Measurements from ENCODE around the gene LAMTOR2.
A peak's percentile ranks its signal among the peaks of the same experiment; 100 is the strongest.
"Not testable (repeated sequence)": the region's sequence is repeated elsewhere in the genome, so short reads cannot be mapped to it uniquely, and the experiment has no call there.

The LAMTOR2 gene

GRCh38 chr1:156051011-156051725, 3.4 kb upstream of the LAMTOR2 start:
- no peak for DNase-seq

- peak in 38 of 56 donors; percentile 14 to 68 (median 54) for DNase-seq
Measured at GRCh38 chr1:156052862-156053767, 1.5 kb upstream of the LAMTOR2 start.

- peak in 55 of 56 donors; percentile 41 to 93 (median 85) for DNase-seq
Measured at GRCh38 chr1:156053768-156054499, 648 bp upstream of the LAMTOR2 start, which contains the start of gene UBQLN4. UBQLN4 (minus strand) TSS chr1:156053798; CDS start chr1:156053701, 97 bp downstream.

- peak in 3 of 56 donors; percentile 13 to 59 (median 39) for DNase-seq
Measured at GRCh38 chr1:156055281-156056048, 883 bp downstream of the LAMTOR2 start.

GRCh38 chr1:156056326-156056849, 1.8 kb downstream of the LAMTOR2 start:
- DNase-seq, result no peak

- no peak for DNase-seq
Measured at GRCh38 chr1:156060937-156061636, 6.5 kb downstream of the LAMTOR2 start, which contains the start of gene RAB25. RAB25 (plus strand) TSS chr1:156061160; CDS start chr1:156061401, 241 bp downstream.

GRCh38 chr1:156062189-156062588, 7.6 kb downstream of the LAMTOR2 start:
- DNase-seq, result no peak

GRCh38 chr1:156063997-156064285, 9.4 kb downstream of the LAMTOR2 start:
- no peak for DNase-seq

GRCh38 chr1:156064615-156065014, 10.0 kb downstream of the LAMTOR2 start:
- DNase-seq, result no peak

GRCh38 chr1:156065212-156065611, 10.6 kb downstream of the LAMTOR2 start:
- DNase-seq, result peak in 2 of 56 donors; percentile 7 to 17

- no peak for DNase-seq
Measured at GRCh38 chr1:156065871-156066270, 11.3 kb downstream of the LAMTOR2 start.

GRCh38 chr1:156067262-156067661, 12.7 kb downstream of the LAMTOR2 start:
- DNase-seq, result no peak

- no peak for DNase-seq
Measured at GRCh38 chr1:156069490-156070455, 15.2 kb downstream of the LAMTOR2 start.

GRCh38 chr1:156070548-156070947, 16.0 kb downstream of the LAMTOR2 start:
- DNase-seq, result no peak

- DNase-seq, result not testable (repeated sequence)
Measured at GRCh38 chr1:156071332-156071816, 16.8 kb downstream of the LAMTOR2 start.

- DNase-seq, result no peak
Measured at GRCh38 chr1:156072251-156072650, 17.7 kb downstream of the LAMTOR2 start.

GRCh38 chr1:156073110-156073687, 18.6 kb downstream of the LAMTOR2 start:
- DNase-seq, result no peak

- DNase-seq, result no peak
Measured at GRCh38 chr1:156073740-156074139, 19.2 kb downstream of the LAMTOR2 start.
